Sigmoid colon (tissue), 7 donors: Measurements from ENCODE around the gene SYNE3. TPM values are rescaled to one million over a fixed set of nuclear protein-coding genes. Genes with fewer than 3 reads are reported as not detected.

Source experiments
- DNase-seq: peaks from one replicate; pipeline ENCODE4 v3.0.0-alpha.2; 2019
- H3K27ac ChIP-seq, 4 donors: fragments of 200-600 bp; sonication (generic); one replicate each; pipeline ENCODE4 v1.5.1; 2016 to 2019; ENCODE audit warnings: mild to moderate bottlenecking in 1 of 4
- H3K27me3 ChIP-seq, 3 donors: fragments of 200-600 bp; sonication (generic); one replicate each; pipeline ENCODE4 v1.5.1; 2019; ENCODE audit warnings: mild to moderate bottlenecking in 1 of 3
- H3K36me3 ChIP-seq, 4 donors: fragments of 200-600 bp; sonication (generic); one replicate each; pipeline ENCODE4 v1.5.1; 2016 to 2019
- H3K4me1 ChIP-seq, 4 donors: fragments of 200-600 bp; sonication (generic); one replicate each; pipeline ENCODE4 v1.5.1; 2017 to 2019
- H3K4me3 ChIP-seq, 4 donors: fragments of 200-600 bp; sonication (generic); one replicate each; pipeline ENCODE4 v1.5.1; 2017 to 2019; ENCODE audit warnings: mild to moderate bottlenecking in 2 of 4, moderate library complexity in 1 of 4
- H3K9me3 ChIP-seq, 4 donors: fragments of 200-600 bp in 3 of 4; sonication (generic) in 3 of 4; one replicate each; pipeline versions ENCODE4 v1.5.1 to v1.6.1; 2013 to 2019
- CTCF ChIP-seq, 4 experiments: fragments of 450-650 bp in 3 of 4; fragments of 200-600 bp in 1 of 4; IDR thresholded peaks; one replicate each; pipeline ENCODE4 v1.5.1; 2016 to 2019; ENCODE audit warnings: antibody characterized with exemption in 4 of 4, mild to moderate bottlenecking in 3 of 4, moderate library complexity in 2 of 4
- EP300 ChIP-seq, 4 donors: sonication (generic); formaldehyde crosslinking; IDR thresholded peaks; one replicate each; pipeline ENCODE4 v1.6.1; 2017; ENCODE audit warnings: antibody characterized with exemption in 4 of 4
- POLR2A ChIP-seq, 2 donors: fragments of 450-650 bp; IDR thresholded peaks; one replicate each; pipeline ENCODE4 v1.6.1; 2016; ENCODE audit warnings: antibody characterized with exemption in 2 of 2, mild to moderate bottlenecking in 2 of 2, moderate library complexity in 2 of 2
- POLR2AphosphoS5 ChIP-seq, 4 donors: sonication (generic); formaldehyde crosslinking; IDR thresholded peaks; one replicate each; pipeline ENCODE4 v1.6.1; 2017; ENCODE audit warnings: antibody characterized with exemption in 4 of 4
- WGBS, 2 donors: extraction: QIAGEN DNeasy Blood & Tissue Kit; methylation state at CpG; one replicate each; pipeline ENCODE4 v1.1.7; 2013; 5-methylcytosine and 5-hydroxymethylcytosine counted together
- intact Hi-C: fragments of 100-400 bp; cut with DNase I; formaldehyde crosslinking; loops from one replicate; pipeline ENCODE4 v1.15.1; 2023
- polyA plus RNA-seq, 3 donors: library from polyadenylated mRNA; stranded (reverse); fragments of 200-250 nt; gene quantifications; one replicate each; pipeline ENCODE4 v1.2.3, GENCODE V29; 2013
- total RNA-seq, 4 donors: library from RNA; depleted of rRNA; stranded (reverse); fragments of >200 nt; gene quantifications; one replicate each; pipeline ENCODE4 v1.1.0, GENCODE V29; 2016
- donor health status: healthy with polysubstance abuse.
- donor health status: Bipolar disorder and iron deficiency.
- donor health status: healthy.

The SYNE3 gene
- total and polyA plus RNA-seq, 7 donors = 0.69 to 11.8 (median 6.3) TPM

GRCh38 chr14:95518045-95518751, 1.7 kb upstream of the SYNE3 start:
- no peak for DNase-seq
- intact Hi-C loops = no loop called here
- H3K36me3 ChIP-seq = no peaks in the 10 kb centered on the region
- no peaks in the 10 kb centered on the region for H3K9me3 ChIP-seq
- no peak overlapping the region for H3K4me3 ChIP-seq
- H3K27me3 ChIP-seq = peaks cover 4 to 26% (median 20%) of the 10 kb centered on the region in 3 donors
- peak in 1 of 4 donors; percentile 18 for TF ChIP-seq POLR2AphosphoS5 (IDR thresholded peaks at IDR 0.05)
- no peak for TF ChIP-seq EP300 (IDR thresholded peaks at IDR 0.05)
- 40 to 56% methylated on average over 8 of the region's 8 CpGs for WGBS, 2 donors
- peak overlapping the region; percentile 47 to 88 (median 66) for H3K27ac ChIP-seq
- H3K4me1 ChIP-seq = peaks cover 0 to 53% (median 41%) of the 10 kb centered on the region in 4 donors

GRCh38 chr14:95515596-95516552, 576 bp downstream of the SYNE3 start:
- no peak for TF ChIP-seq POLR2A (IDR thresholded peaks at IDR 0.05)
- TF ChIP-seq EP300 (IDR thresholded peaks at IDR 0.05) = no peak
- peak in 1 of 4 experiments; percentile 42 for TF ChIP-seq CTCF (IDR thresholded peaks at IDR 0.05)
- peak in 2 of 4 donors; percentile 26 for TF ChIP-seq POLR2AphosphoS5 (IDR thresholded peaks at IDR 0.05)
- H3K4me1 ChIP-seq = peaks cover 0 to 53% (median 41%) of the 10 kb centered on the region in 4 donors
- peaks cover 4 to 26% (median 20%) of the 10 kb centered on the region in 3 donors for H3K27me3 ChIP-seq

GRCh38 chr14:95515080-95515489, 1.4 kb downstream of the SYNE3 start:
- Histone ChIP-seq H3K27ac (peak overlapping the region; percentile 22 to 88 (median 74)), H3K9me3 (no peaks in the 10 kb centered on the region), H3K4me3 (peak overlapping the region in 3 of 4 donors; percentile 60 to 72 (median 65)), H3K36me3 (no peaks in the 10 kb centered on the region), H3K27me3 (peaks cover 4 to 26% (median 20%) of the 10 kb centered on the region in 3 donors), H3K4me1 (peaks cover 0 to 49% (median 41%) of the 10 kb centered on the region in 4 donors)
- intact Hi-C loops = no loop called here
- 37 to 61% methylated on average over 9 of the region's 9 CpGs for WGBS, 2 donors
- TF ChIP-seq EP300 (IDR thresholded peaks at IDR 0.05) (no peak), POLR2AphosphoS5 (IDR thresholded peaks at IDR 0.05) (no peak), POLR2A (IDR thresholded peaks at IDR 0.05) (no peak), CTCF (IDR thresholded peaks at IDR 0.05) (no peak)
- peak; percentile 78 for DNase-seq

More at GRCh38 chr14:95515596-95516552, 576 bp downstream of the SYNE3 start:
- Histone ChIP-seq H3K4me3 (peak overlapping the region; percentile 35 to 72 (median 62)), H3K36me3 (no peaks in the 10 kb centered on the region), H3K9me3 (no peaks in the 10 kb centered on the region), H3K27ac (peak overlapping the region; percentile 67 to 88 (median 78))
- 1 to 3% methylated on average over 50 of the region's 50 CpGs for WGBS, 2 donors
- intact Hi-C loops = no loop called here
- peak; percentile 82 for DNase-seq

GRCh38 chr14:95514131-95515079, 2.0 kb downstream of the SYNE3 start:
- no peak for DNase-seq
- intact Hi-C loops = no loop called here
- WGBS, 2 donors = 80 to 85% methylated on average over 18 of the region's 18 CpGs
- H3K4me3 ChIP-seq = peak overlapping the region in 3 of 4 donors; percentile 60 to 72 (median 65)
- H3K36me3 ChIP-seq = no peaks in the 10 kb centered on the region
- no peak for TF ChIP-seq POLR2A (IDR thresholded peaks at IDR 0.05)
- no peak for TF ChIP-seq EP300 (IDR thresholded peaks at IDR 0.05)
- no peak for TF ChIP-seq CTCF (IDR thresholded peaks at IDR 0.05)
- TF ChIP-seq POLR2AphosphoS5 (IDR thresholded peaks at IDR 0.05) = no peak
- peaks cover 0 to 48% (median 40%) of the 10 kb centered on the region in 4 donors for H3K4me1 ChIP-seq
- no peaks in the 10 kb centered on the region for H3K9me3 ChIP-seq
- H3K27me3 ChIP-seq = peaks cover 4 to 26% (median 20%) of the 10 kb centered on the region in 3 donors
- peak overlapping the region; percentile 22 to 88 (median 74) for H3K27ac ChIP-seq
